IMR-90 (cell line): ENCODE data around the gene RNU2-63P. TPM values are rescaled to one million over a fixed set of nuclear protein-coding genes. Genes with fewer than 3 reads are reported as not detected.
"Not testable (repeated sequence)": the region's sequence is repeated elsewhere in the genome, so short reads cannot be mapped to it uniquely, and the experiment has no call there.

ENCODE experiments used
- ATAC-seq: fragments of 200-7000 bp; cut with Tn5 transposase; 2 replicates; pipeline ENCODE4 v1.9.1; 2020; ENCODE audit warnings: low read depth, mild to moderate bottlenecking, moderate library complexity
- BruUV-seq: library from RNA; stranded (reverse); fragments of 400-500 nt; replicated peaks from 2 replicates; lab custom pipeline; 2021; lab: Mats Ljungman, UMichigan
- CTCF ChIA-PET: fragments of 300-600 bp; formaldehyde crosslinking; extraction: SDS; loops from one replicate; lab custom pipeline; 2021; ENCODE audit warnings: antibody characterized with exemption; lab: Yijun Ruan, JAX
- POLR2A ChIA-PET: fragments of 300-600 bp; sonication (Branson Sonifier 250); formaldehyde crosslinking; loops from one replicate; lab custom pipeline; 2022; ENCODE audit warnings: antibody characterized with exemption; ENCODE audit not compliant: unreplicated experiment; lab: Charles Lee
- DNase-seq: peaks from one replicate; pipeline ENCODE4 v3.0.0; 2013
- H2AFZ ChIP-seq: replicated peaks from 2 replicates; pipeline ENCODE3; 2013; ENCODE audit warnings: low read length, mild to moderate bottlenecking; ENCODE audit not compliant: poor library complexity
- H2AK5ac ChIP-seq: 2 replicates; pipeline ENCODE4 v1.6.1; 2013; ENCODE audit warnings: low read depth, low read length, inconsistent platforms
- H2AK9ac ChIP-seq: replicated peaks from 2 replicates; pipeline ENCODE3; 2013; ENCODE audit warnings: mild to moderate bottlenecking, low read depth, low read length, moderate library complexity; ENCODE audit not compliant: poor library complexity
- H2BK120ac ChIP-seq: 2 replicates; pipeline ENCODE4 v1.6.1; 2013; ENCODE audit warnings: low read depth, low read length, inconsistent platforms
- H2BK15ac ChIP-seq: 3 replicates; pipeline ENCODE4 v1.6.1; 2013; ENCODE audit warnings: low read depth, low read length, inconsistent platforms
- H2BK20ac ChIP-seq: 2 replicates; pipeline ENCODE4 v1.6.1; 2013; ENCODE audit warnings: low read depth, mild to moderate bottlenecking, inconsistent platforms, low read length, moderate library complexity
- H2BK5ac ChIP-seq: 2 replicates; pipeline ENCODE4 v1.6.1; 2013; ENCODE audit warnings: mild to moderate bottlenecking, low read depth, low read length, inconsistent platforms; ENCODE audit not compliant: poor library complexity, severe bottlenecking
- H3K14ac ChIP-seq: replicated peaks from 2 replicates; pipeline ENCODE4 v1.6.1; 2013; ENCODE audit warnings: low read depth, low read length, inconsistent platforms
- H3K18ac ChIP-seq: 2 replicates; pipeline ENCODE4 v1.6.1; 2013; ENCODE audit warnings: low read depth, low read length, control low read depth
- H3K23ac ChIP-seq: 2 replicates; pipeline ENCODE4 v1.6.1; 2013; ENCODE audit warnings: low read depth, low read length, inconsistent platforms
- H3K27ac ChIP-seq: 2 replicates; pipeline ENCODE4 v1.5.1; 2013; ENCODE audit warnings: mild to moderate bottlenecking, control low read depth, low read length; ENCODE audit not compliant: insufficient read depth
- H3K27me3 ChIP-seq: 2 replicates; pipeline ENCODE4 v1.6.1; 2013; ENCODE audit warnings: low read length; ENCODE audit not compliant: control insufficient read depth, insufficient read depth
- H3K36me3 ChIP-seq: 2 replicates; pipeline ENCODE4 v1.6.1; 2013; ENCODE audit warnings: low read length, mixed read lengths; ENCODE audit not compliant: control insufficient read depth, insufficient read depth
- H3K4ac ChIP-seq: 2 replicates; pipeline ENCODE4 v1.6.1; 2013; ENCODE audit warnings: low read depth, low read length, inconsistent platforms
- H3K4me1 ChIP-seq: 2 replicates; pipeline ENCODE4 v1.6.1; 2013; ENCODE audit warnings: low read length, mixed read lengths; ENCODE audit not compliant: control insufficient read depth, insufficient read depth
- H3K4me2 ChIP-seq: 2 replicates; pipeline ENCODE4 v1.6.1; 2013; ENCODE audit warnings: low read depth, mild to moderate bottlenecking, control low read depth, low read length, moderate library complexity
- H3K4me3 ChIP-seq: 2 replicates; pipeline ENCODE4 v1.5.1; 2013; ENCODE audit warnings: low read depth, mild to moderate bottlenecking, control low read depth, low read length, moderate library complexity; ENCODE audit not compliant: insufficient read depth
- H3K56ac ChIP-seq: 2 replicates; pipeline ENCODE4 v1.6.1; 2013; ENCODE audit warnings: low read length, inconsistent platforms; ENCODE audit not compliant: insufficient read depth; ENCODE audit errors: extremely low read depth
- H3K79me1 ChIP-seq, 2 experiments: 2 replicates each; pipeline ENCODE4 v1.6.1; 2013; ENCODE audit warnings: low read length in 2 of 2, inconsistent platforms in 1 of 2, low read depth in 1 of 2
- H3K9ac ChIP-seq: 2 replicates; pipeline ENCODE4 v1.6.1; 2013; ENCODE audit warnings: low read depth, low read length, control low read depth
- H3K9me1 ChIP-seq: 2 replicates; pipeline ENCODE4 v1.6.1; 2013; ENCODE audit warnings: low read length, inconsistent platforms; ENCODE audit not compliant: insufficient read depth
- H3K9me3 ChIP-seq: 2 replicates; pipeline ENCODE4 v1.6.1; 2013; ENCODE audit warnings: low read length; ENCODE audit not compliant: control insufficient read depth, insufficient read depth
- H4K20me1 ChIP-seq: 2 replicates; pipeline ENCODE4 v1.6.1; 2013; ENCODE audit warnings: low read length, inconsistent platforms; ENCODE audit not compliant: insufficient read depth
- H4K5ac ChIP-seq: 2 replicates; pipeline ENCODE4 v1.6.1; 2013; ENCODE audit warnings: mild to moderate bottlenecking, low read depth, low read length, control low read depth
- H4K8ac ChIP-seq, 2 experiments: 2 replicates each; pipeline ENCODE4 v1.6.1; 2013; ENCODE audit warnings: low read depth in 2 of 2, low read length in 2 of 2, control low read depth in 1 of 2, inconsistent platforms in 1 of 2
- H4K91ac ChIP-seq: 2 replicates; pipeline ENCODE4 v1.6.1; 2013; ENCODE audit warnings: low read depth, low read length, inconsistent platforms; ENCODE audit not compliant: insufficient read depth
- whole genome bisulfite sequencing, 2 experiments: methylation state at CpG; one replicate each; pipeline versions ENCODE4 v1.1.5 to v1.1.7; 2013; ENCODE audit warnings: missing lambda C conversion rate in 2 of 2; ENCODE audit not compliant: insufficient read length in 1 of 2; ENCODE audit errors: extremely low coverage in 2 of 2; 5-methylcytosine and 5-hydroxymethylcytosine counted together
- dilution Hi-C: fragments of 300-500 bp; cut with HindIII; formaldehyde crosslinking; loops from one replicate; pipeline ENCODE4 v1.14.3; 2018; ENCODE audit warnings: low sequenced_read_pairs; ENCODE audit not compliant: unreplicated experiment
- in situ Hi-C: fragments of 300-500 bp; cut with MboI; formaldehyde crosslinking; loops from 3 replicates; pipeline ENCODE4 v1.14.3; 2019; ENCODE audit warnings: low sequenced_read_pairs, inconsistent platforms, mixed read lengths
- intact Hi-C: fragments of 100-400 bp; cut with micrococcal nuclease; formaldehyde crosslinking; loops from 2 replicates; pipeline ENCODE4 v1.10.0; 2022
- polyA plus RNA-seq, 3 experiments: library from polyadenylated mRNA; depleted of rRNA; stranded (reverse); fragments of >200 nt; gene quantifications; 2 replicates each; pipeline ENCODE4 v1.2.3, GENCODE V29; 2012; ENCODE audit warnings: low replicate concordance in 1 of 3
- total RNA-seq: library from RNA; depleted of rRNA; stranded (reverse); fragments of >200 nt; gene quantifications from 2 replicates; pipeline ENCODE4 v1.2.3, GENCODE V29; 2012

The RNU2-63P gene
- total and polyA plus RNA-seq, 2 of the 4 experiments (the other 2 are of a cell fraction) = under 0.01 TPM; not detected in 1

DNA sequence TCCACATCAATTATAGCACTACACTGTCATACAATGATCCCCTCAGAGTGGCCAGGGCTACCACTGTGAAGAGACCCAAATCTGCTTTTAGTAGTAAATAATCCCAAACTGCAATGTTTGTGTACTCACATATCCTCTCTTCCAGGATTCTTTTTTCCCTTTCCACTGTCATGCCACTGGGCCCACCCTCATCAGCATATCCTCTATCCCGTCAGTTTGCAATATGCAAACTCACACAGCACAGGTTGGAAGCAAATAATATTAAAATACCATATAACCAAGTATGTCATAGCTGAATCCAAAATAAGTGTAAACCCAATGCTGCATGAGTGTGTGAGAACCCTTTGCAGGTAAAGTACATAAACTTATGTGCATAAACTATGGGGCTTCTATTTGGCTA is 28.9 kb downstream of the RNU2-63P start:
- BruUV-seq, H4K5ac ChIP-seq, H3K4me1 ChIP-seq, H3K27ac ChIP-seq, dilution Hi-C loops, H3K4ac ChIP-seq, H3K23ac ChIP-seq, H2AK9ac ChIP-seq, H2BK120ac ChIP-seq, ATAC-seq, H4K91ac ChIP-seq, DNase-seq, H2BK5ac ChIP-seq, H4K8ac ChIP-seq, CTCF ChIA-PET, H2BK15ac ChIP-seq, H3K18ac ChIP-seq, H3K9me3 ChIP-seq, H2BK20ac ChIP-seq, H3K9me1 ChIP-seq, intact Hi-C loops, POLR2A ChIA-PET, H3K9ac ChIP-seq, H3K79me1 ChIP-seq, H4K20me1 ChIP-seq, H3K27me3 ChIP-seq, H3K14ac ChIP-seq, H3K56ac ChIP-seq, in situ Hi-C loops, H3K4me2 ChIP-seq, H3K4me3 ChIP-seq, H2AK5ac ChIP-seq, H3K36me3 ChIP-seq, H2AFZ ChIP-seq: not testable (repeated sequence)
- no CpG with 5 or more reads among the region's 1 CpG for WGBS, 2 experiments

DNA sequence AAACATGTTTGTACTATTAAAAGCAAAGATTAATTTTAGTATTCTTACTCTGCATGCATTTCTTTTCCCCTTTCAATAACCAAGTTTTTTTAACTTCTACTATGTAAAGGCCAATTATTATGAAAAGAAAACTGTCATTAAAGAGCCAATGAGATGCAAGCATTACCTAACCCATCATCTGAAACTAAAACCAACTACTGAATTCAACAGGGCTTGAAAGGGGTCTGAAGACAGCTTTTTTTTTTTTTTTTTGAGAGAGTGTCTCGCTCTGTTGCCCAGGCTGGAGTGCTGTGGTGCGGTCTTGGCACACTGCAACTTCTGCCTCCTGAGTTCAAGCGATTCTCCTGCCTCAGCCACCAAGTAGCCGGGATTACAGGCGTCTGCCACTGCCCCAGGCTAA is 30.4 kb downstream of the RNU2-63P start:
- DNase-seq, H4K5ac ChIP-seq, H2AK5ac ChIP-seq, H4K91ac ChIP-seq, intact Hi-C loops, H2BK120ac ChIP-seq, ATAC-seq, H3K27me3 ChIP-seq, POLR2A ChIA-PET, H2BK5ac ChIP-seq, in situ Hi-C loops, H2AFZ ChIP-seq, CTCF ChIA-PET, H2BK15ac ChIP-seq, H3K79me1 ChIP-seq, H3K4ac ChIP-seq, H3K36me3 ChIP-seq, H3K18ac ChIP-seq, H2AK9ac ChIP-seq, H3K14ac ChIP-seq, H3K4me1 ChIP-seq, H3K9me1 ChIP-seq, BruUV-seq, dilution Hi-C loops, H3K27ac ChIP-seq, H2BK20ac ChIP-seq, H3K23ac ChIP-seq, H3K9ac ChIP-seq, H3K4me3 ChIP-seq, H3K9me3 ChIP-seq, H3K4me2 ChIP-seq, H3K56ac ChIP-seq, H4K8ac ChIP-seq, H4K20me1 ChIP-seq: not testable (repeated sequence)
- no CpG with 5 or more reads among the region's 5 CpGs for WGBS, 2 experiments
